ENCODE results near the gene FAM50A. TPM values are rescaled to one million over a fixed set of nuclear protein-coding genes. Genes with fewer than 3 reads are reported as not detected.

The FAM50A gene
- total RNA-seq, 4 donors from 2014 or later = 39.9 to 130 (median 52.0) TPM

DNA sequence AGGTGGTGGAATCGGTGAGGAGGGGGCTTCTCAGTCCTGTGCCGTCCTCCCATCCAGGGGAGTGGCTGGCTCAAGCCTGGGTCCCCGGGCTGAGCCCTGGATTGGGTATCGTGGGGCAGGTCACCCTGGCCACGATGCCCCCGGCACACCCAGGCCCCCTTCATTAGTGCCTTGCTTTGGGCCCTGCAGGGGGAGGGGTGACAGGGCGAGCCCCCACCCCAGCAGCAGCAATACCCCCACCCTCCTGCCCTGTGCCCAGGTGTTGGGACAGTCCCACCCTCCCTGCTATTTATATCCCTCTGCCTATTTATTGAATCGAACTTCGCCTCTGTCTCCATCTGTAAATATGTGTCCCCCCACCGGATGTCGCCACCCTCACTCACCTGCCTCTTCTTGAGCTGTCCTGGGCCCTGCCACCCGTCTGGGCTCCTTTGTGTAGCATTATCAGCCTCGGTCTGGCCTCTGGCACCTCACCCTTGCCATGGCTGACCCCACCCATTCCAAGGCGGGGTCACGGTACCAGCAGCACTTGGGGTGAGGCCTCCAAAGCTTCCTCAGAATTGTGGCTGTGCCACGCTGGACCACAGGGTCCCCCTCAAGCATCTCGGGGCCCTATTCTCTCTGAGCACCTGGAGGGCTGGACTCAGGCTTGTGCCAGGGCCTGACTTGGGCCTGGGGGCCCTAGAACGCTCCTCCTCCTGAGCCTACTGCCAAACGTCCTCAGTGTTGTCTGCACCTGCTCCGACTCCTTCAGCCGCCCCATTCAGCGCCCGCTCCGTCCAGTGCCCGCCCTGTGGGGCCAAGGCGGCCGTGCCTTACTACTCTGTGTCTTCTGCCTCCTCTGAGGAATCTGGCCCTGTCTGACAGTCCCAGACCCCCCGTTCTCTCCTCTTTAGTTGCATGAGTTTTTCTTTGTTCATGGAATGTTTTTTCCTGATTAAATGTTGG is 29.0 kb downstream of the FAM50A start:
- intact Hi-C loops (cut with DNase I; ENCODE audit: low total_unique reads) (no loop called here), in situ Hi-C loops (cut with MboI; ENCODE audit: low pct_ligation_motif_present in 1 of 4, low pct_unique_long_range_greater_than_20kb in 1 of 4, low sequenced_read_pairs in 3 of 4) (no loop called here)
- Histone ChIP-seq H3K4me1 (peaks cover 0 to under 1% (median under 1%) of the 10 kb centered on the region in 4 donors), H3K9me3 (no peaks in the 10 kb centered on the region), H3K36me3 (no peaks in the 10 kb centered on the region), H3K27me3 (no peaks in the 10 kb centered on the region), H3K27ac (no peak overlapping the region), H3K4me3 (no peak overlapping the region)
- DNase-seq = no peak
- no peak for TF ChIP-seq POLR2A (IDR thresholded peaks at IDR 0.05)
- no peak for TF ChIP-seq POLR2AphosphoS5 (IDR thresholded peaks at IDR 0.05)
- TF ChIP-seq, protein P1, sequence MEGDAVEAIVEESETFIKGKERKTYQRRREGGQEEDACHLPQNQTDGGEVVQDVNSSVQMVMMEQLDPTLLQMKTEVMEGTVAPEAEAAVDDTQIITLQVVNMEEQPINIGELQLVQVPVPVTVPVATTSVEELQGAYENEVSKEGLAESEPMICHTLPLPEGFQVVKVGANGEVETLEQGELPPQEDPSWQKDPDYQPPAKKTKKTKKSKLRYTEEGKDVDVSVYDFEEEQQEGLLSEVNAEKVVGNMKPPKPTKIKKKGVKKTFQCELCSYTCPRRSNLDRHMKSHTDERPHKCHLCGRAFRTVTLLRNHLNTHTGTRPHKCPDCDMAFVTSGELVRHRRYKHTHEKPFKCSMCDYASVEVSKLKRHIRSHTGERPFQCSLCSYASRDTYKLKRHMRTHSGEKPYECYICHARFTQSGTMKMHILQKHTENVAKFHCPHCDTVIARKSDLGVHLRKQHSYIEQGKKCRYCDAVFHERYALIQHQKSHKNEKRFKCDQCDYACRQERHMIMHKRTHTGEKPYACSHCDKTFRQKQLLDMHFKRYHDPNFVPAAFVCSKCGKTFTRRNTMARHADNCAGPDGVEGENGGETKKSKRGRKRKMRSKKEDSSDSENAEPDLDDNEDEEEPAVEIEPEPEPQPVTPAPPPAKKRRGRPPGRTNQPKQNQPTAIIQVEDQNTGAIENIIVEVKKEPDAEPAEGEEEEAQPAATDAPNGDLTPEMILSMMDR (IDR thresholded peaks at IDR 0.05) = no peak
- no peak for TF ChIP-seq EP300 (IDR thresholded peaks at IDR 0.05; ENCODE audit: low read depth)
- WGBS, 2 donors (ENCODE audit: low coverage in 1 of 2) = 27 to 73% methylated on average over 2 to 28 of the region's 28 CpGs

DNA sequence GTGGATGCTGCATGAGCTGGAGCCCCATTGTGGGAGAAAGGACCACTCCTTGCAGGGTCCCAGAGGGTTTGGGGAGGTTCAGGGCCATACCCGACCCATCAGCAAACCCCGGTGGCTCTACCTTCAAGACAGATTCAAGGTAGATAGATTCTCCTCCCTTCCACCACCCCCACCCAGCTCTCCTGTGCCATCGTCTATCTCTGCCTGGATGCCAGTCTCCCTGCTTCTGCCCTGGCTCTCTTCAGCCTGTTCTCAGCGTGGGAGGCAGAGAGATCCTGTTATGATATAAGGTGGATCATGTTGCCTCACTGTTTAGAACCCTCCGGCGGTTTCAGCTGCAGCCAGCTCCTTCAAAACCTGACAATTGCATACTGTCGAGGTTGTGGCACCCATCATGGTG is 29.7 kb downstream of the FAM50A start:
- in situ Hi-C loops (cut with MboI; ENCODE audit: low pct_ligation_motif_present in 1 of 4, low pct_unique_long_range_greater_than_20kb in 1 of 4, low sequenced_read_pairs in 3 of 4) (no loop called here), intact Hi-C loops (cut with DNase I; ENCODE audit: low total_unique reads) (loop anchor here (1.0 kb wide), 1 partner anchor 17 kb away; no protein-coding TSS in a partner anchor)
- no peak overlapping the region for H3K27ac ChIP-seq
- no peaks in the 10 kb centered on the region for H3K36me3 ChIP-seq
- 77% methylated on average over 7 of the region's 7 CpGs; no CpG with 5 or more reads in 1 of the 2 donors for WGBS, 2 donors (ENCODE audit: low coverage in 1 of 2)
- no peak overlapping the region for H3K4me3 ChIP-seq
- H3K9me3 ChIP-seq = no peaks in the 10 kb centered on the region
- no peak for TF ChIP-seq POLR2AphosphoS5 (IDR thresholded peaks at IDR 0.05)
- TF ChIP-seq EP300 (IDR thresholded peaks at IDR 0.05; ENCODE audit: low read depth) = no peak
- TF ChIP-seq POLR2A (IDR thresholded peaks at IDR 0.05) = no peak
- TF ChIP-seq, protein P1 (IDR thresholded peaks at IDR 0.05) = no peak
- no peak for DNase-seq
- no peaks in the 10 kb centered on the region for H3K27me3 ChIP-seq
- peaks cover 0 to 5% (median 2%) of the 10 kb centered on the region in 4 donors for H3K4me1 ChIP-seq

DNA sequence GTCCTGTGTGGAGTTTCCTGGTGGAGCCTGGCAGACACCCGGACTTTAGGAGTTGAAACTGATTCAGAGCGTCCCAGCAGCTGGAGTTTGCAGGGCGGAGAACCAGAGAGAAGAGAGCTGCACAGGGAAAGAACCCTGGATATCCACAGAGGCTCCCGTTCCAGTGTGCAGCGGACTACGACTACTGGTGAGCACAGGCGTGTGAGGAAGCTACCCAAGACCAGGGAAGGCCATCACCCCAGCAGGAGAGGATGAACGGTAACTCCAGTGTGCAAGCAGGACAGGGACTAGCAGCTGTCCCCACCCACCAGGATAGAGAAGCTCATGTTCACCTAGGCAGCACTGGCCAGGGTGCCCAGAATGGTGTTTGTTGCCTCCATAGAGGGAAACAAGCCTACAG is 32.9 kb downstream of the FAM50A start:
- Histone ChIP-seq H3K36me3 (no peaks in the 10 kb centered on the region), H3K27me3 (no peaks in the 10 kb centered on the region), H3K4me3 (no peak overlapping the region), H3K4me1 (peaks cover 4 to 6% (median 5%) of the 10 kb centered on the region in 4 donors), H3K9me3 (no peaks in the 10 kb centered on the region), H3K27ac (no peak overlapping the region)
- intact Hi-C loops (cut with DNase I; ENCODE audit: low total_unique reads) = no loop called here
- in situ Hi-C loops (cut with MboI; ENCODE audit: low pct_ligation_motif_present in 1 of 4, low pct_unique_long_range_greater_than_20kb in 1 of 4, low sequenced_read_pairs in 3 of 4) = no loop called here
- TF ChIP-seq POLR2AphosphoS5 (IDR thresholded peaks at IDR 0.05) (no peak), POLR2A (IDR thresholded peaks at IDR 0.05) (no peak), EP300 (IDR thresholded peaks at IDR 0.05; ENCODE audit: low read depth) (no peak)
- TF ChIP-seq, protein P1 (IDR thresholded peaks at IDR 0.05) = no peak
- WGBS, 2 donors (ENCODE audit: low coverage in 1 of 2) = 87% methylated on average over 8 of the region's 8 CpGs; no CpG with 5 or more reads in 1 of the 2 donors
- DNase-seq = no peak

DNA sequence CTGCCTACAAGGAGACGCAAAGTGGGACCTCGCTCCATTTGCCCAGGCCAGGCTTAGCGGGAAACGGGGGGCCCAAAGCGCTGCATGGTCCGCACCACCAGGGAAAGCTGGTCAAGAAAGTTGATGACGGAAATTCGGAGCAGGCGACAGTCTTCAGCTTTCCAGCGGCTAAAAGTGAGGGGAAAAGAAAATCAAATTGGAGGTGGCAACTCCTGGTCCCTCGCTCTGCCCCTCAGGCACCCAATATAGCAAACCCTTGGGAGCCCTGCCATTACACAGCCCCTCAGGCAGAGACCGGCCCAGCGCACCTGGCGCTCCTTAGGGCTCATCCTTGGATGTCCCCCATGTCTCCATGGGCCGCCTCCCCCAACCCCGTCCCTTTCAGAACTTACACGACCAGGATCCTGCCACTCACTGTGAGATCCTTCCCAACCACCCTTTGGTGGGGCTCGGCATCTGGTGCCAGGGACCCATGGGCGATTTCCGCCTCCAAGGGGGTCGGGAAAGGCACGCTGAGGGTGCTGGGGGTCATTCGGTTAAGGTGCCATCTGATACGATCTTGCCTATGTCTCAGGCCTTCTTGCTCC is 34.0 kb downstream of the FAM50A start:
- WGBS, 2 donors (ENCODE audit: low coverage in 1 of 2) = 76% methylated on average over 24 of the region's 24 CpGs; no CpG with 5 or more reads in 1 of the 2 donors

More for the DNA sequence above, 34.0 kb downstream of the FAM50A start:
- no peak for DNase-seq
- in situ Hi-C loops (cut with MboI; ENCODE audit: low pct_ligation_motif_present in 1 of 4, low pct_unique_long_range_greater_than_20kb in 1 of 4, low sequenced_read_pairs in 3 of 4) (no loop called here), intact Hi-C loops (cut with DNase I; ENCODE audit: low total_unique reads) (no loop called here)
- Histone ChIP-seq H3K4me3 (peak overlapping the region in 3 of 4 donors; percentile 43 to 50 (median 46)), H3K4me1 (peaks cover 4 to 6% (median 5%) of the 10 kb centered on the region in 4 donors), H3K27me3 (no peaks in the 10 kb centered on the region), H3K9me3 (no peaks in the 10 kb centered on the region), H3K36me3 (no peaks in the 10 kb centered on the region), H3K27ac (peak overlapping the region; percentile 82 to 91 (median 85))
- TF ChIP-seq POLR2AphosphoS5 (IDR thresholded peaks at IDR 0.05) (no peak), EP300 (IDR thresholded peaks at IDR 0.05; ENCODE audit: low read depth) (no peak), POLR2A (IDR thresholded peaks at IDR 0.05) (no peak)
- TF ChIP-seq, protein P1 (IDR thresholded peaks at IDR 0.05) = no peak
